Panc1 (cell line): Measurements from ENCODE around the gene UGT1A3.

Experiments used
- POLR2AphosphoS5 ChIP-seq: IDR thresholded peaks from 2 replicates; pipeline ENCODE4 v1.6.1; 2012; ENCODE audit warnings: mild to moderate bottlenecking, low read depth, low read length, moderate library complexity
- SIN3A ChIP-seq: IDR thresholded peaks from 2 replicates; pipeline ENCODE4 v1.6.1; 2012; ENCODE audit warnings: low read depth, mild to moderate bottlenecking, low read length, moderate library complexity, borderline replicate concordance; ENCODE audit not compliant: insufficient read depth
- TCF7L2 ChIP-seq: IDR thresholded peaks from 2 replicates; pipeline ENCODE4 v1.6.1; 2011; ENCODE audit warnings: mild to moderate bottlenecking, low read depth, low read length, inconsistent platforms
- TF ChIP-seq, protein P1 (sequence below): fragments of 450-650 bp; IDR thresholded peaks from 2 replicates; pipeline ENCODE4 v1.5.1; 2017; ENCODE audit warnings: mild to moderate bottlenecking
- TF ChIP-seq, protein P2 (sequence below), 2 experiments: IDR thresholded peaks; 2 replicates each; pipeline ENCODE4 v1.6.1; 2011 to 2012; ENCODE audit warnings: low read depth in 2 of 2, control low read depth in 1 of 2, low read length in 1 of 2, mild to moderate bottlenecking in 1 of 2, moderate library complexity in 1 of 2; ENCODE audit not compliant: insufficient read depth in 1 of 2

DNA sequence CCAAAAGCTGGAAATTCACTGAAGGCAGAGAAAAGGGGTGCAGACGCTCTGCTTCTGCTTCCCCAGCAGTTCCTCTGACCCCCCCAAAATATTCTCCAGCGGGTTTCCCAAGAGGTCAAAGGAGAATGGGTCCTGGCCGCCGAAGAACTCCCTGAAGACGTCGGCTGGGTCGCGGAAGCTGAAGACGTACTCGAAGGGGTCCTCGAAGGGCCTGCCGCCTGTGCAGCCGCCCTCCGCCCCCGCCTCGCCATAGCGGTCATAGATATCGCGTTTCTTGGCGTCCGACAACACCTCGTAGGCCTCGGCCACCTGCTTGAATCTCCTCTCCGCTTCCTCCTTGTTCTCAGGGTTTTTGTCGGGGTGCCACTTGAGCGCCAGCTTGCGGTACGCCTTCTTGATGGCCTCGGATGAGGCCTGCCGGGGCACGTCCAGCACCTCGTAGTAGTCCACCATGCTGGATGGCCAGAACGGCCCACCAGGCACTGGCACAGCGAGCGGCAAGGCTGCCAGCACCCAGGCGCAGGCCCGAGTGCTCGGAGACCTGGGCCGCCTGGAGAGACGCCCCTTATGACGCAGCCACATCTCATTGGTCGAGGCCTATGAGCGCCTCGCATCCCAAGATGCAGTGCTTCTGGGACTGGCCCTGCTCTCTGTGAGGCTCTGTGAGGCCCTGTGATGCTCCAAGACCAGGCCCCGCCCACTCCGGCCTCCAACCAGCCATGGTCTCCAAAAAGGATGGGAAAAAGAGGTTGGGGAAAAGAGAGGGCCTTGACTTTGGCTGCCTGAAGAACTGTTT lies 14.8 kb downstream of the UGT1A3 start:
- TF ChIP-seq, protein P1, sequence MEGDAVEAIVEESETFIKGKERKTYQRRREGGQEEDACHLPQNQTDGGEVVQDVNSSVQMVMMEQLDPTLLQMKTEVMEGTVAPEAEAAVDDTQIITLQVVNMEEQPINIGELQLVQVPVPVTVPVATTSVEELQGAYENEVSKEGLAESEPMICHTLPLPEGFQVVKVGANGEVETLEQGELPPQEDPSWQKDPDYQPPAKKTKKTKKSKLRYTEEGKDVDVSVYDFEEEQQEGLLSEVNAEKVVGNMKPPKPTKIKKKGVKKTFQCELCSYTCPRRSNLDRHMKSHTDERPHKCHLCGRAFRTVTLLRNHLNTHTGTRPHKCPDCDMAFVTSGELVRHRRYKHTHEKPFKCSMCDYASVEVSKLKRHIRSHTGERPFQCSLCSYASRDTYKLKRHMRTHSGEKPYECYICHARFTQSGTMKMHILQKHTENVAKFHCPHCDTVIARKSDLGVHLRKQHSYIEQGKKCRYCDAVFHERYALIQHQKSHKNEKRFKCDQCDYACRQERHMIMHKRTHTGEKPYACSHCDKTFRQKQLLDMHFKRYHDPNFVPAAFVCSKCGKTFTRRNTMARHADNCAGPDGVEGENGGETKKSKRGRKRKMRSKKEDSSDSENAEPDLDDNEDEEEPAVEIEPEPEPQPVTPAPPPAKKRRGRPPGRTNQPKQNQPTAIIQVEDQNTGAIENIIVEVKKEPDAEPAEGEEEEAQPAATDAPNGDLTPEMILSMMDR: no peak
- TF ChIP-seq POLR2AphosphoS5 (no peak), SIN3A (no peak), TCF7L2 (no peak)
- TF ChIP-seq, protein P2, sequence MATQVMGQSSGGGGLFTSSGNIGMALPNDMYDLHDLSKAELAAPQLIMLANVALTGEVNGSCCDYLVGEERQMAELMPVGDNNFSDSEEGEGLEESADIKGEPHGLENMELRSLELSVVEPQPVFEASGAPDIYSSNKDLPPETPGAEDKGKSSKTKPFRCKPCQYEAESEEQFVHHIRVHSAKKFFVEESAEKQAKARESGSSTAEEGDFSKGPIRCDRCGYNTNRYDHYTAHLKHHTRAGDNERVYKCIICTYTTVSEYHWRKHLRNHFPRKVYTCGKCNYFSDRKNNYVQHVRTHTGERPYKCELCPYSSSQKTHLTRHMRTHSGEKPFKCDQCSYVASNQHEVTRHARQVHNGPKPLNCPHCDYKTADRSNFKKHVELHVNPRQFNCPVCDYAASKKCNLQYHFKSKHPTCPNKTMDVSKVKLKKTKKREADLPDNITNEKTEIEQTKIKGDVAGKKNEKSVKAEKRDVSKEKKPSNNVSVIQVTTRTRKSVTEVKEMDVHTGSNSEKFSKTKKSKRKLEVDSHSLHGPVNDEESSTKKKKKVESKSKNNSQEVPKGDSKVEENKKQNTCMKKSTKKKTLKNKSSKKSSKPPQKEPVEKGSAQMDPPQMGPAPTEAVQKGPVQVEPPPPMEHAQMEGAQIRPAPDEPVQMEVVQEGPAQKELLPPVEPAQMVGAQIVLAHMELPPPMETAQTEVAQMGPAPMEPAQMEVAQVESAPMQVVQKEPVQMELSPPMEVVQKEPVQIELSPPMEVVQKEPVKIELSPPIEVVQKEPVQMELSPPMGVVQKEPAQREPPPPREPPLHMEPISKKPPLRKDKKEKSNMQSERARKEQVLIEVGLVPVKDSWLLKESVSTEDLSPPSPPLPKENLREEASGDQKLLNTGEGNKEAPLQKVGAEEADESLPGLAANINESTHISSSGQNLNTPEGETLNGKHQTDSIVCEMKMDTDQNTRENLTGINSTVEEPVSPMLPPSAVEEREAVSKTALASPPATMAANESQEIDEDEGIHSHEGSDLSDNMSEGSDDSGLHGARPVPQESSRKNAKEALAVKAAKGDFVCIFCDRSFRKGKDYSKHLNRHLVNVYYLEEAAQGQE (IDR thresholded peaks at IDR 0.05; ENCODE audit: insufficient read depth in 1 of 2, low read depth in 2 of 2, low read length in 1 of 2): no peak
